Omental fat pad (tissue), 4 donors: ENCODE measurements around the gene TMEM9. TPM values are rescaled to one million over a fixed set of nuclear protein-coding genes. Genes with fewer than 3 reads are reported as not detected.

Experiments
- ATAC-seq: fragments of 150-250 bp; one replicate; pipeline ENCODE4 v1.9.1; 2016; ENCODE audit warnings: mild to moderate bottlenecking, moderate library complexity; ENCODE audit not compliant: low FRiP score
- DNase-seq: peaks from one replicate; pipeline ENCODE4 v3.0.0-alpha.2; 2019; ENCODE audit warnings: low spot score
- total RNA-seq, 4 donors: library from RNA; depleted of rRNA; stranded (reverse); fragments of >200 nt; gene quantifications; one replicate each; pipeline ENCODE4 v1.1.0, GENCODE V29; 2016
- TF ChIP-seq, protein P1 (sequence below), 3 donors: fragments of 450-650 bp; IDR thresholded peaks; one replicate each; pipeline ENCODE4 v1.5.1; 2016 to 2017; ENCODE audit warnings: antibody characterized with exemption in 3 of 3, mild to moderate bottlenecking in 3 of 3, moderate library complexity in 2 of 3

The TMEM9 gene
- total RNA-seq, 4 donors from 2014 or later, result 26.2 to 53.8 (median 45.7) TPM

DNA sequence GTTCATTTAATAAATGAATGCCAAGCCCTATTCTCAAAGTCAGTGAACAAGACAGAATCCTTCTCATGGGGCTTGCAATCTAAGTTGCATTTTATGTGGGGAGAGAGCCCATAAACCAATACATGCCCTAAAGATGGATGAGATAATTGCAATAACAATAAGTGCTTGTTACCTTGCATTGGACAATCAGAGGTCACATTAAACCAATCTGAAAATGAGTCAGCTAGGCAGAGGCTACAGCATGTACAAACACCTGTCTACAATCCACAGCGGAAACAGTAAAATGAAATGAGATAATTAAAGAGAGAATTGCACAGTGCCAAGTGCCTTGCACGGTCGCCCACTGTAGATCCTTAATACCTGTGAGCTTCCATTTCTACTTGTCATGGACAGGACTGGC, 28.9 kb upstream of the TMEM9 start:
- ATAC-seq (no peak), DNase-seq (no peak)
- TF ChIP-seq, protein P1, sequence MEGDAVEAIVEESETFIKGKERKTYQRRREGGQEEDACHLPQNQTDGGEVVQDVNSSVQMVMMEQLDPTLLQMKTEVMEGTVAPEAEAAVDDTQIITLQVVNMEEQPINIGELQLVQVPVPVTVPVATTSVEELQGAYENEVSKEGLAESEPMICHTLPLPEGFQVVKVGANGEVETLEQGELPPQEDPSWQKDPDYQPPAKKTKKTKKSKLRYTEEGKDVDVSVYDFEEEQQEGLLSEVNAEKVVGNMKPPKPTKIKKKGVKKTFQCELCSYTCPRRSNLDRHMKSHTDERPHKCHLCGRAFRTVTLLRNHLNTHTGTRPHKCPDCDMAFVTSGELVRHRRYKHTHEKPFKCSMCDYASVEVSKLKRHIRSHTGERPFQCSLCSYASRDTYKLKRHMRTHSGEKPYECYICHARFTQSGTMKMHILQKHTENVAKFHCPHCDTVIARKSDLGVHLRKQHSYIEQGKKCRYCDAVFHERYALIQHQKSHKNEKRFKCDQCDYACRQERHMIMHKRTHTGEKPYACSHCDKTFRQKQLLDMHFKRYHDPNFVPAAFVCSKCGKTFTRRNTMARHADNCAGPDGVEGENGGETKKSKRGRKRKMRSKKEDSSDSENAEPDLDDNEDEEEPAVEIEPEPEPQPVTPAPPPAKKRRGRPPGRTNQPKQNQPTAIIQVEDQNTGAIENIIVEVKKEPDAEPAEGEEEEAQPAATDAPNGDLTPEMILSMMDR (IDR thresholded peaks at IDR 0.05), result no peak

DNA sequence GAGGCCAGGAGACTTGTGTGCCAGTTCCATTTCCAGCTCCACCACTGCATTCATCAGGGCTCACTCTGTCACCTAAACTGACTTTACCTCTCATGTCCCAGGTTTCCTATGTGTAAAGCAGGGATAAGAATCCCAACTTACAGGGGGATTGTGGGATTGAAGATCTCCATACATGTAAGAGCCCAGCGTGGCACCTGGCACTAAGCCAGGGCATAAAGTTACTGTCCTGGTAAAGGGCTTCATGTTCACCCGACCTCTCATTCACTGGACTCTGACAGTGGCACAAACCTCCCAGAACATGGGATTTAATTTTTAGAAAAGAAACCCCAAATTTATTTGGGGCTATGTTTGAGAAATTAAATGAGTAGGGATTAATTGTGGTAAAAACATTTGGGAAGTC, 27.5 kb upstream of the TMEM9 start:
- ATAC-seq (no peak), DNase-seq (no peak)
- TF ChIP-seq, protein P1 (IDR thresholded peaks at IDR 0.05), result no peak

DNA sequence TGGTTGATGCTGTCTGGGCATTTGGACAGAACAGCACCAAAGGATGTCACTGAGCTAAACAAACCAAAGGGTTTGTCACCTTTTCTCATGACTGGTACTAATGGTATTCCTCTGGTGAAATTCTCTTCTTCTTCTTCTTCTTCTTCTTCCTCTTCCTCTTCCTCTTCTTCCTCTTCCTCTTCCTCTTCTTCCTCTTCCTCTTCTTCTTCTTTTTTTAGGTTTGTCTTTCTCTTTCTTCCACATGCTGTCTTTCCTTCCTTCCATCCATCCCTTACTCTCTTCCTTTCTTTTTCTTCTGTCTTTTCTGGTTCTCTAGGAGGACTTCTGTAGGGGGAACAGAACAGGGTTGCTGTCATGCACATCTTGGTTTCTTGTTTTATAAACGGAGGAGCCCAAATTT, 27.0 kb upstream of the TMEM9 start:
- TF ChIP-seq, protein P1 (IDR thresholded peaks at IDR 0.05), result no peak
- DNase-seq (no peak), ATAC-seq (no peak)

DNA sequence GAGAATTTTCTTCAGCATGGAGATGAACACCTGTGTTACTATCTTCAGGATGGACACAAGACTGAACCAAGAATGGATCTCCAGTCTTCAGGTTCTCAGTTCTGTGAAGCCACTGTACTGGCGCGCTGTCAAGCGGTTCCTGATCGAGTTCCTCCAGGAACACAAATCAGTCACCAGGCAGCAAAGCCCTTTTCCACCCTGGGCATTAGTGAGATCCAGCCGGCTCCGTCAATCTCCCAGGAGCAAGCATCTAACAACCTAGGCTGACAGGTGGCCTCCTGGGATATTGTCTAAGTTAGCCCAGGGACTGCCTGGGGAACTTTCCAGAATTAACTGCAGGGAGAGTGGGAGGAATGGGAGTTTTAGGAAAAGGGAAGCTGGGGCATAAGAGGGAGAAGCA, 26.6 kb upstream of the TMEM9 start:
- no peak for ATAC-seq
- TF ChIP-seq, protein P1 (IDR thresholded peaks at IDR 0.05), result no peak
- no peak for DNase-seq

DNA sequence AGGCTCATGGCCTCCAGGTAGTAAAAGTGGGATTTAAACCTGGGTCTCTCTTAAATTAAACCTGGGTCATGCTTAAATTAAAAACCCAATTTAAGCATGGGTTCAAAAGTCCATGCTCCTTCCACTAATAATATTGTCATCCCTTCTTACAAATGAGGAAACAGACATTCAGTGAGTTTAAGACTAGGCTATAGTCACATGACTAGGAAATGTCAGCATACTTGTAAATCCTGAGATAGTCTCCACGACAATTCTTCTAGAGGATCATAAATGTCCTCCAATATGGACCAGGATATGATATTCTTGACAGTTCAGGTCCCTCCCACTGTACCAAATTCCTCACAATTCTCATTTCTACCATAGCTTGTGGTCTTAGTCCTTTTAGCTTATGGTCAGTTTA, 25.9 kb upstream of the TMEM9 start:
- TF ChIP-seq, protein P1 (IDR thresholded peaks at IDR 0.05), result no peak
- ATAC-seq, result no peak
- DNase-seq, result no peak

DNA sequence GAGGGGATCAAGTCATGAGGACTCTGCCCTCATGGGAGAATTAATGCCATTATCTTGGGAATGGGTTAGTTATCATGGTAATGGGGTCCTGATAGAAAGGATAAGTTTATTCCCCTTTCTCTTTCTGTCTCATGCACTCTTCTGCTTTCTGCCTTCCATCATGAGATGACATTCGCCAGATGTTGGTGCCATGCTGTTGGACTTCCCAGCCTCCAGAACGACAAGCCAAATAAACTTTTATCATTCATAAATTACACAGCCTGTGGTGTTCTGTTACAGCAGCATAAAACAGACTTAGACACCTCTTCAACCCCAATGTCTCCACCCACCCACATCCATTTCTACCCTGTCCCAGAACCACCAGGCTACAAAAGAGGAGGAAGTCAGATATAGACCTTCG, 24.4 kb upstream of the TMEM9 start:
- ATAC-seq (no peak), DNase-seq (no peak)
- TF ChIP-seq, protein P1 (IDR thresholded peaks at IDR 0.05), result no peak

DNA sequence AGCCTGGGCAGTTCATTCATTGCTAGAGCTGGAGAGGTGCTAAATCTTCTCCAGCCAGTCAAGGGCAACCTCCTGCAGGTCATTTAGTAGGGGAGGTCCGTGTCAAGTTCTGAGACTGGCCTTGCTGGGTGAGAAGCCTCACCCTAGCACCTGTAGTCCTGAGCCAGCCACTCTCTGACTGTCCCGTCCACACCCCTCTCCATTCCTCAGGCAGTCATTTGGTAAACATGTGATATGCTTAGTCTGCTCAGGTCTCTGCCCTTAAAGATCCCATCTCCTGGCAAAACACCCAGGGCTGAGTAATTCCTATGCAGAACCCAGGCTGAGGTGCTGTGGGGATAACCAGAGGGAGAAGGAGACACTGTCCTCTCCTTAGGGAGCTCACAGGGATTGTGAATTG, 22.7 kb upstream of the TMEM9 start:
- TF ChIP-seq, protein P1 (IDR thresholded peaks at IDR 0.05), result no peak
- DNase-seq (no peak), ATAC-seq (no peak)
